Esophagus muscularis mucosa (tissue), 4 donors: ENCODE results near the gene EGF. TPM values are rescaled to one million over a fixed set of nuclear protein-coding genes. Genes with fewer than 3 reads are reported as not detected.

Source experiments
- DNase-seq: peaks from one replicate; pipeline ENCODE4 v3.0.0-alpha.2; 2017; ENCODE audit errors: extremely low spot score
- H3K27ac ChIP-seq, 4 donors: fragments of 200-600 bp; sonication (generic); replicated peaks in 1 of 4; 1 replicate in 3 of 4; 2 replicates in 1 of 4; pipeline ENCODE4 v1.5.1; 2016 to 2019; ENCODE audit warnings: mild to moderate bottlenecking in 1 of 4
- H3K27me3 ChIP-seq, 4 donors: fragments of 200-600 bp; sonication (generic); one replicate each; pipeline versions ENCODE4 v1.5.1 to v1.6.0; 2016 to 2019
- H3K36me3 ChIP-seq, 4 donors: fragments of 200-600 bp; sonication (generic); one replicate each; pipeline ENCODE4 v1.5.1; 2016 to 2019
- H3K4me1 ChIP-seq, 4 donors: fragments of 200-600 bp; sonication (generic); one replicate each; pipeline ENCODE4 v1.5.1; 2016 to 2019
- H3K4me3 ChIP-seq, 4 donors: fragments of 200-600 bp; sonication (generic); 1 replicate in 2 of 4; 2 replicates in 2 of 4; pipeline ENCODE4 v1.5.1; 2016 to 2019; ENCODE audit warnings: mild to moderate bottlenecking in 4 of 4, moderate library complexity in 1 of 4
- H3K9me3 ChIP-seq, 4 donors: fragments of 200-600 bp; sonication (generic); 1 replicate in 3 of 4; 2 replicates in 1 of 4; pipeline ENCODE4 v1.5.1; 2016 to 2019
- CTCF ChIP-seq, 3 experiments: fragments of 200-600 bp in 2 of 3; fragments of 450-650 bp in 1 of 3; sonication (generic) in 2 of 3; IDR thresholded peaks; one replicate each; pipeline ENCODE4 v1.5.1; 2017 to 2019; ENCODE audit warnings: antibody characterized with exemption in 3 of 3, mild to moderate bottlenecking in 2 of 3, moderate library complexity in 1 of 3
- EP300 ChIP-seq: sonication (generic); formaldehyde crosslinking; IDR thresholded peaks from one replicate; pipeline ENCODE4 v1.6.1; 2017; ENCODE audit warnings: antibody characterized with exemption
- POLR2A ChIP-seq: fragments of 450-650 bp; IDR thresholded peaks from one replicate; pipeline ENCODE4 v1.6.1; 2017; ENCODE audit warnings: antibody characterized with exemption, moderate library complexity, mild to moderate bottlenecking, low read depth
- POLR2AphosphoS5 ChIP-seq, 2 donors: sonication (generic); formaldehyde crosslinking; IDR thresholded peaks; one replicate each; pipeline ENCODE4 v1.6.1; 2017; ENCODE audit warnings: antibody characterized with exemption in 2 of 2
- WGBS: methylation state at CpG from one replicate; pipeline ENCODE4 v1.1.5; 2018; 5-methylcytosine and 5-hydroxymethylcytosine counted together
- intact Hi-C: fragments of 100-400 bp; cut with DNase I; formaldehyde crosslinking; loops from one replicate; pipeline ENCODE4 v1.15.1; 2023
- total RNA-seq, 4 donors: library from RNA; depleted of rRNA; stranded (reverse); fragments of >200 nt; gene quantifications; one replicate each; pipeline versions ENCODE4 v1.1.0 to v1.2.1, GENCODE V29; 2016

EGF gene
- total RNA-seq, 4 donors from 2014 or later = 0.75 to 3.6 (median 2.2) TPM

- TF ChIP-seq POLR2A (no peak), POLR2AphosphoS5 (IDR thresholded peaks at IDR 0.05) (no peak), CTCF (IDR thresholded peaks at IDR 0.05) (no peak), EP300 (no peak)
- Histone ChIP-seq H3K4me1 (no peaks in the 10 kb centered on the region), H3K36me3 (no peaks in the 10 kb centered on the region), H3K9me3 (no peaks in the 10 kb centered on the region), H3K27ac (no peak overlapping the region), H3K4me3 (no peak overlapping the region), H3K27me3 (no peaks in the 10 kb centered on the region)
- intact Hi-C loops = no loop called here
- DNase-seq = no peak
- WGBS = 92% methylated on average over 1 of the region's 1 CpG
Observed at GRCh38 chr4:109981936-109982335, 69.3 kb downstream of the EGF start.

GRCh38 chr4:109982521-109982920, 69.8 kb downstream of the EGF start:
- no peaks in the 10 kb centered on the region for H3K27me3 ChIP-seq
- H3K4me3 ChIP-seq = no peak overlapping the region
- H3K27ac ChIP-seq = no peak overlapping the region
- 96% methylated on average over 3 of the region's 3 CpGs for WGBS
- DNase-seq = no peak
- TF ChIP-seq EP300 = no peak
- no peak for TF ChIP-seq POLR2A
- TF ChIP-seq POLR2AphosphoS5 (IDR thresholded peaks at IDR 0.05) = no peak
- no peak for TF ChIP-seq CTCF (IDR thresholded peaks at IDR 0.05)
- H3K9me3 ChIP-seq = no peaks in the 10 kb centered on the region
- H3K4me1 ChIP-seq = no peaks in the 10 kb centered on the region
- intact Hi-C loops = no loop called here
- no peaks in the 10 kb centered on the region for H3K36me3 ChIP-seq

- H3K9me3 ChIP-seq = no peaks in the 10 kb centered on the region
- no peak overlapping the region for H3K4me3 ChIP-seq
- no peaks in the 10 kb centered on the region for H3K36me3 ChIP-seq
- WGBS = 95% methylated on average over 4 of the region's 4 CpGs
- H3K27ac ChIP-seq = no peak overlapping the region
- no peaks in the 10 kb centered on the region for H3K27me3 ChIP-seq
- intact Hi-C loops = no loop called here
- H3K4me1 ChIP-seq = no peaks in the 10 kb centered on the region
- TF ChIP-seq POLR2AphosphoS5 (IDR thresholded peaks at IDR 0.05) (no peak), POLR2A (no peak), EP300 (no peak), CTCF (IDR thresholded peaks at IDR 0.05) (no peak)
- no peak for DNase-seq
Observed at GRCh38 chr4:109985993-109986974, 73.6 kb downstream of the EGF start.

- H3K36me3 ChIP-seq = no peaks in the 10 kb centered on the region
- TF ChIP-seq POLR2AphosphoS5 (IDR thresholded peaks at IDR 0.05) (no peak), EP300 (no peak), CTCF (IDR thresholded peaks at IDR 0.05) (no peak)
- no peak for DNase-seq
- WGBS = 65% methylated on average over 13 of the region's 13 CpGs
- H3K4me1 ChIP-seq = no peaks in the 10 kb centered on the region
- no peak overlapping the region for H3K27ac ChIP-seq
- H3K27me3 ChIP-seq = no peaks in the 10 kb centered on the region
- no peak overlapping the region for H3K4me3 ChIP-seq
- intact Hi-C loops = no loop called here
- H3K9me3 ChIP-seq = no peaks in the 10 kb centered on the region
Observed at GRCh38 chr4:109989044-109989443, 76.4 kb downstream of the EGF start.
